A172 (cell line): ENCODE data around the gene TBXA2R. TPM values are rescaled to one million over a fixed set of nuclear protein-coding genes. Genes with fewer than 3 reads are reported as not detected.
"Not testable (repeated sequence)": the region's sequence is repeated elsewhere in the genome, so short reads cannot be mapped to it uniquely, and the experiment has no call there.

Source experiments
- DNase-seq: peaks from one replicate; pipeline ENCODE4 v3.0.0-alpha.2; 2015; ENCODE audit warnings: low spot score
- total RNA-seq: library from RNA; depleted of rRNA; stranded (reverse); fragments of >200 nt; shearing (Covaris generic); gene quantifications from 2 replicates; pipeline ENCODE4 v1.2.3, GENCODE V29; 2014

TBXA2R gene
- total RNA-seq, 1 experiment from 2014 or later, result 7.4 TPM

DNA sequence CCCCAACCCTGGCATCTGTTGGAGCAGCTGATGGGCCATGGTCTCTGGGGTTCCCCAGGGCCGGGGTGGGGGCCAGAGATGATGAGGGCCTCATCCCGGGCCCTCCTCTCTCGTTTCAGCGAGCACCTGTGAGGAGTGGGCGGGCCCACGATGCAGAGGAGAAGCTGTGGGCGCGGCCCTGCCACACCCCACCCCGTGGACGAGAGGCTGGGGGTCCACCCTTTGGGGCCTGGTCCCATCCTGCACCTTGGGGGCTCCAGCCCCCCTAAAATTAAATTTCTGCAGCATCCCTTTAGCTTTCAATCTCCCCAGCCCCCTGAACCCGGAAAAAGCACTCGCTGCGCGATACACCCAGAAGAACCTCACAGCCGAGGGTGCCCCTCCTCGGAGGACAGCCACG is 28.3 kb downstream of the TBXA2R start:
- DNase-seq, result no peak

DNA sequence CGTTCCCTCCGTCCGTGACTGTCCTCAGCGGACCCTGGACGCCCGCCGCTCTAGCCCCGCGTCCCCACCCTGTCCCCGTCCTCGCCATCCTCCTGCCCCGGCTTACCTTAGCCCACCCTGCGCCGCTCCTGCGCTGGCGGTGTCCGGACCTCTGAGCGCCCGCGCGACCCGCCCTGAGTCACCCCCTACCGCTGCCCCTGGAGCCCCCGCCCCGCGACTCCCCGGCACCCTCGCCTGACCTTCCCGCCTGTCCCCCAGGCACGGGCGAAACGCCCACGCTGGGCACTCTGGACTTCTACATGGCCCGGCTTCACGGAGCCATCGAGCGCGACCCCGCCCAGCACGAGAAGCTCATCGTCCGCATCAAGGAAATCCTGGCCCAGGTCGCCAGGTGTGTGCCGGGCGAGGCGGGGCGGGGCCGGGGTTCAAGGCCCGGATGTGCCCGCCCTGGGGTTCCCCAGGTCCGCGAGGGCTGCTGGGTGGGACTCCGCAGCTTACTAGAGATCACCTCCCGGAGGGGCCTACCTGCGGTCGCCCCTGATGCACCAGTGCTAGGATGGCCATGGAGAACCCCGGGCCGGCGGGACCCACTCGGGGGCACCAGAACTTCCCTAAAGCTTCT is 28.8 kb downstream of the TBXA2R start:
- no peak for DNase-seq

DNA sequence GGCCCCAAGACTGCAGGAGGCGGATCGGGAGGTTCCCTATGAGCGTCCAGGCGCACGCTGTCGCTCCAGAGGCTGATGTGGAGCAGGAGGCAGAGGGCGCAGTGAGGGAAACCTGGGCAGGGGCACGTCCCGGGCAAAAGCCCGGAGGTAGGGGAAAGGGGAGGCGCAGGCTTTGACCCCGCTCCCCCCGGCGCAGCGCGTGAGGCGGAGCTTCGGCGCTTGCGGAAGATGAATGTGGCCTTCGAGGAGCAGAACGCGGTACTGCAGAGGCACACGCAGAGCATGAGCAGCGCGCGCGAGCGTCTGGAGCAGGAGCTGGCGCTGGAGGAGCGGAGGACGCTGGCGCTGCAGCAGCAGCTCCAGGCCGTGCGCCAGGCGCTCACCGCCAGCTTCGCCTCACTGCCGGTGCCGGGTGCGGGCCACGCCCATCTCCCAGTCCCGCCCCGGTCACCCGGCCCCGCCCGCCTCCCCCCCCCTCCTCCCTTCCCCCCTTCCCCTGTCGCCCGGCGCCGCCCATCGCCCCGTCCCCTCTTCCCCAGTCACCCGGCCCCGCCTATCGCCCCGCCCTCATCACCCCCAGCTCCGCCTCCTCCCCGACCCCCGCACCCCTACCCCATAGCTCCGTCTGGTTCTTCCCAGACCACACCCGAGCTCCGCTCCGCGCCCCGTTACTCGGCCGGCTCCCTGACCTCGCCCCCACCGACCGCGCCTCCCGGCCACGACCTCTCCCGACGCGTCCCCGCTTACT is 29.8 kb downstream of the TBXA2R start:
- no peak for DNase-seq

DNA sequence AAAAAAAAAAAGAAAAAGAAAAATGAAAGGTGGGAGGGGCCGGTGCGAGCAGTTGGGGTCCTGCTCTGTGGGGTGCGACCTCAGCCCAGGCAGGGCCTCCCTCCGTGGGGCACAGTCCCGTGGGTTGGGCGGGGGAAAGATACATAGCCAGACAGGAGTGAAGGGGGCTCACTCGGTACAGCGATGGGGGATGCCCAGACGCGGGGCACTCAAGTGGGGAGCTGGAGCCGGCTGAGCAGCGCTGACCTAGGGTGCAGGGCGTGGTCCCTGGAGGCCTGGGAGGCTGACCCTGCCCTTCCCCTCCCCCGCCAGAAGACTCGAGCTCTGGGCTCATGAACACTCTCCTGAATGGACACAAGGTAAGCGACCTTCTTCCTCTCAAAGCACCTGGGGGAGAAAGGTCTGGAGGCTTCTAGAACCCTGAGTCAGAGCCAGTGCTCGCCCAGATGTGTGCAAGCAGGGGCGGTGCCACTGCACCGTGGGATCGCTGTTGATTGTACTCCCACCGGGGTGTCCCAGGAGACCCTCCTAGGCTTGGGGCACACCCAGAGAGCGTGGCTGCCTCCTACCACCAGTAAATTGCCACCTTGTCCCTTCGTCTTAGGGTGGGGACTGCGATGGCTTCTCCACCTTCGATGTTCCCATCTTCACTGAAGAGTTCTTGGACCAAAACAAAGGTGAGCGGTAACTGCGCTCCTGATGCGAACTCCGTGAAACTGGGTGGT is 30.6 kb downstream of the TBXA2R start:
- DNase-seq, result no peak

DNA sequence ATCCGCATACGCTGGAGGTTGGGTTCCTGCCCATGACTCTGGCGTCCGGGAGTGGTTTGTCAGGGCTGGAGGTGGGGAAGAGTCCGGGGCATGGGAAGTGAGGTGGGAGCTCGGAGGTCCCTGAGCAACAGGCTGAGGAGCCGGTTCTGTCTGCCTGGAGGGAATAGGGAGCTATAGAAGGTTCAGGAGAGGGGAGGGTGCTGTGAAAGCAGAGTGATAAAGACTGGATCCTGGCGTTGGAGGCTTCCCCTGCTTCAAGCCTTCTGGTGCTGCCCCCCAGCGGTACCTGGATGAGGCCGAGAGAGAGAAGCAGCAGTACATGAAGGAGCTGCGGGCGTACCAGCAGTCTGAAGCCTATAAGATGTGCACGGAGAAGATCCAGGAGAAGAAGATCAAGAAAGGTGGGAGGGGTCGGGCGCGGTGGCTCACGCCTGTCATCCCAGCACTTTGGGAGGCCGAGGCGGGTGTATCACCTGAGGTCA is 31.4 kb downstream of the TBXA2R start:
- no peak for DNase-seq

DNA sequence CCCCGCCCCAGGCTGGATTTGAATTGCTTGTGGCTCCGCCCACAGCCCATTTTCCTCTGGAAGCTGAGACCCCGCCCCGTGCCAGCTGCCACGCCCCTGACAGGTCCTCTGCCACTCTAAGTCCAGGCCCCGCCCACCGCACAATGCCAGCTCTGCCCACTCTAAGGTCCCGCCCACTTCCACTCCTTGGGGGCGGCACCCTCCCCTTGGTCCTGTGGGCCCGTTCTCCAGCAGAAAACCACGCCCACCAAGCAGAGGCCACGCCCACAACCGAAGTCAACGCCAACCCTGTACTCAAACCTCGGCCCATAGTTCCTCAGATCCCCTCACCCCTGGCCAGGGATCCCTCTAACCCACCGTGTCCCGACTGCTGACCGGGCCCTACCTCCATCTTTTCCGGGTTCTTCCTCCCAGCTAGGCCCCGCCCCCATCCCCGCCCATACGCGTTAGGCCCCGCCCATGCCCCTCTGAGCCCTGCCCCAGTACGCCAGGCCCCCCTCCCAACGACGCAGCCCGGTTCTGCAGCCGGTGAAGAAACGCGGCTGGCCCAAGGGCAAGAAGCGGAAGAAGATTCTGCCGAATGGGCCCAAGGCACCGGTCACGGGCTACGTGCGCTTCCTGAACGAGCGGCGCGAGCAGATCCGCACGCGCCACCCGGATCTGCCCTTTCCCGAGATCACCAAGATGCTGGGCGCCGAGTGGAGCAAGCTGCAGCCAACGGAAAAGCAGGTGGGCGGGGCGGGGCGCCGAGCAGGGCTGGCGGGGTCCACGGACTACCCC is 32.6 kb downstream of the TBXA2R start:
- DNase-seq, result peak; percentile 96

DNA sequence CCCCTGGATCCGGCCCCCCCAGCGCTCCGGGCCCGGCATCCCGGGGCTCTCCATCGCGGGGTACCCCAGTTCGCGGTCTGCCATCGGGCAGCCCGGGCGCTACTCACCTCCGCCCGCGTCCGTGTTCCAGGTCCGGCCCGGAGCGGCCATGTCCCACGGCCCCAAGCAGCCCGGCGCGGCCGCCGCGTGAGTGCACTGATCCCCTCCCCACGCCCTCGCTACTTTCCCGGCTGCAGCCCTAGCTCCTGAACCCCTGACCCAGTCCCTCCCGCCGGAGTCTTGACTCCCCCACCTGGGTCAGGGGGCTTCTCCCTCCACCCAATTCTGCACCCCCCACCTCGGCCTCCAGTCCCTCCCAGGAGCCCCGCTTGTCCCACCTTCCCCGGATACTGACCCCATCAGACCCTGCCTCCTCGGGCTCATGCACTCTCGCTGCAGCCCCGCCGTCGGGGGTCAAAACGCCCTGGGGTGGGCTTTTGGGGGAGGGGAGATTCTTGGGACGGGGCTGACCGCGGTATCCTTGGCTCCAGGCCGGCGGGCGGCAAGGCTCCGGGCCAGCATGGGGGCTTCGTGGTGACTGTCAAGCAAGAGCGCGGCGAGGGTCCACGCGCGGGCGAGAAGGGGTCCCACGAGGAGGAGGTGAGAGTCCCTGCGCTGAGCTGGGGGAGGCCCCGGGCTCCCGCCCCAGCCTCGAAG is 33.4 kb downstream of the TBXA2R start:
- no peak for DNase-seq

DNA sequence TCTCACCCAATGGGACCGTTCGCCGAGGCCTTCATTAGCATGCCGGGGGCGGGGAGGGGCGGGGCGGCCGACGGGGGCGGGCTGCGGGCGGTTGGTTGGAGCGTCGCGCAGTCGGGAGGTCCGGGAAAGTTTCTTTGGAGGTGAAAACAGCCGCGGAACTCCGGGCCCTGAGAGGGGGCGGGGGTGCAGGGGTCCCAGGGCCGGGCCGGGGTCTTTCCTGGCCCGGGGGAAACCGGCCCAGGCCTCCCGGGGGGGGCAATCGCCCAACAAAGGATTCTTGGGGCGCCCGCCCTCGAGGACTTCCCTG is 33.9 kb downstream of the TBXA2R start, which contains the start of gene HMG20B:
TSS of gene HMG20B (plus strand) at position 90 of the 307 bp plus-strand sequence. CDS start 366 bp downstream, outside the sequence.
- no peak for DNase-seq

DNA sequence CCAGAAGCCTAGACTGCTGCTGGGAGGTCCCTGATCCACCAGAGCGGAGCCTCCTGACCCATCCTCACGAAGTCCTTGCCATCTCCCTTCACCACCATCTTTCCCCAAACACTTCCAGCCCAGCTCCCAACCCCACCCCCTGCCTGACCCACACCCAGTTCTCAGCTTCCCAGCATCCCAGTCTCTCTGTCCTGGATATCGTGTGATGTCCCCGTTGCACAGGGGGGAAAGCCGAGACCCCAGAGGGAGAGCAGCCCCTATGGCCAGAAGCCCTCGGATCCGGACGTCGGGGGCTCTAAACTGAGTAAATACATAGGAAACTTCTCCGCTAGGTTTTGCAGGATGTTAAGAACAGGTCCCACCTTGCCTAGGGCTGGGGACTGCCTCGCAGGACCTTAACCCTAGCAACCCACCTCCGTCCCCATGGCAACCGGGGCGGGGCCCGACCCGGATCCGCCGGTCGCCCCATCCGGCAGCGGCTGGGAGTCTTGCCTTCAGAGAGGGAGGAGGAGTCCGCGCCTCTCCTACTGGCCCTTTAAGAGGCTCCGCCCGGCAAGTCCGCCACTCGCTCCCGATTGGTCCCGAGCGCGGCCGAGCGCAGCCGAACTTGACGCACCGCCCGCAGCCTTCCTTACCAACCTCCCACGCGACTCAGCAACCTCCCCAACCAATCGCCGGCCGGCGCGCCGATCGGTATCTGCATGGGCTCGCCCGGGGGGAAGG is 34.4 kb downstream of the TBXA2R start:
- peak; percentile 99 for DNase-seq

DNA sequence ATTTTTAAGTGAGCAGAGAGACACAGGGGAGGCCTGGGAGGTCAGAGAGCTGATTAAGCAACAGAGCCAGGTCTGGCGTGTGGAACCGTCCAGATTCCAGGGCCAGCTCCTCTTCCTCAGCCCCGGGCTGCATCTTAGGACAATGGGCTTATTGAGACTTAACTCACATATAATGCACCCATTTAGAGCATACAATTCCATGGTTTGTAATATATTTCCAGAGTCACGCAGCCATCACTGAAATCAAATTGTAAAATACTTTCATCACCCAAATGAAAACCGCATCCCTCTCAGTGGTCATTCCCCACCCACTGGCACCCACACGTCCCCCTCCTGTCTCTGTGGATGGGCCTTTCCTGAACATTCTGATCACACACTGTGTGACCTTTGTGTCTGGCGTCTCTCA is 36.1 kb downstream of the TBXA2R start:
- DNase-seq, result no peak

DNA sequence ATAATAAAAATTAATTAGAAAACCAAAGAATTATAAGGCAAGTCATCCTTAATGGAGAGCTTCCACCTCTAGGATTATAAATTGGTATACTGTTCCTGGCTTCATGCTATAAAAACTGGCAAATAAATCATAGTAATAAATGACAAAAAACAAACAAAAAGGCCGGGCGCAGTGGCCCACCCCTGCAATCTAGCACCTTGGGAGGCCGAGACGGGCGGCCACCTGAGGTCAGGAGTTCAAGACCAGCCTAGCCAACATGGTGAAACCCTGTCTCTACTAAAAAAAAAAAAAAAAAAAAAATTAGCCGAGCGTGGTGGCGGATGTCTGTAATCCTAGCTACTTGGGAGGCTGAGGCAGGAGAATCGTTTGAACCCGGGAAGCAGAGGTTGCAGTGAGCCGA is 36.6 kb downstream of the TBXA2R start:
- not testable (repeated sequence) for DNase-seq

DNA sequence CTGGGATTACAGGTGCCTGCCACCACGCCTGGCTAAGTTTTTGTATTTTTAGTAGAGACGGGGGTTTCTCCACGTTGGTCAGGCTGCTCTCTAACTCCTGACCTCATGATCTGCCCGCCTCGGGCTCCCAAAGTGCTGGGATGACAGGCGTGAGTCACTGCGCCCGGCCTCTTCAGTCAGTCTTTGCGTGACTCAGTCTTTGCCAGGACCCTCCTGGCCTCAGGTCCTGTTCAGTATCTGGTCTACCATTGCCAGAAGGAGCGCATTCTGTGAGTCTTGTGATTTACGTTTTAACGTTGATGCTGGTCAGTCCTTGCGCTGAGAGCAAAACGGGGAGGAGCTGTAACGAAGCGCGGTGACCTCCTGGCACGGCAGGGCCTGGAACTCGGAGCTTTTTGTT is 41.5 kb downstream of the TBXA2R start:
- peak; percentile 96 for DNase-seq

DNA sequence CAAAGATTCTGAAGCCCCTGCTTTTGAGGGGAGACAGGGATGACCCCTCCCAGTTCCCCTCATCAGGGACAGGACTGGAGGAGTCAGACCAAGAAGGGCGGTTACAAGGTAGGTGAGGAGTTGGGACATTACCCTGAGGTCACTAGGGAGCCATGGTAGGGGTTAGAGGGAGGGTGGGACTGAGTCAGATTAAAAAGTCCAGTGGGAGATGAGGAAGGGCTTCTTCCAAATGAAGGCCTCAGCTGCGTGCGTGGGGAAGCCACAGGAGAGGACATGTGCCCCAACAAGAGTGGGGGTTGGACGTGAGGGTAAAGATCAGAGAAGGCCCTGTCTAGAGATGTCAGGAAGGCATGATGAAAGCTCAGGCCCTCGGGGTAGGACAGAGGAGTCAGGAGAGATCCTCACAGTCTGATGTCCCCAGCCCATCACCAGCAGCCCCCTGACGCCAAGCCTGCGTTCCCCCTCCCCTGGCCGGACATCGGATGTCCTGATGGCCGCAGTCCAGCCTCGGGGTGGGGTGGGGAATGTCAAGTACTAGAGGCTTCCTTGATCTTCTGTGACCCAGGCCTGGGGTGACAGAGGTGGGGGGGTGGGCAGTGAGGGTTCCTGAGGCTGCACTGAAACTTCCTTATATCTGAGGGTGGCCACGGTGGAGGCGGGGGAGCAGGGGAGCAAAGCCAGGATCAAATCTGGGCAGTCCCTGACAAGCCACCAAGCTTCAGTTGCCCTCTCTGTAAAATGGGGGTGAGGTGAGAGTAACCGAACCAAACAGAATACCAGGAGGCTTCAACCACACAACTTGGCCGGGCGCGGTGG is 42.8 kb downstream of the TBXA2R start:
- no peak for DNase-seq

DNA sequence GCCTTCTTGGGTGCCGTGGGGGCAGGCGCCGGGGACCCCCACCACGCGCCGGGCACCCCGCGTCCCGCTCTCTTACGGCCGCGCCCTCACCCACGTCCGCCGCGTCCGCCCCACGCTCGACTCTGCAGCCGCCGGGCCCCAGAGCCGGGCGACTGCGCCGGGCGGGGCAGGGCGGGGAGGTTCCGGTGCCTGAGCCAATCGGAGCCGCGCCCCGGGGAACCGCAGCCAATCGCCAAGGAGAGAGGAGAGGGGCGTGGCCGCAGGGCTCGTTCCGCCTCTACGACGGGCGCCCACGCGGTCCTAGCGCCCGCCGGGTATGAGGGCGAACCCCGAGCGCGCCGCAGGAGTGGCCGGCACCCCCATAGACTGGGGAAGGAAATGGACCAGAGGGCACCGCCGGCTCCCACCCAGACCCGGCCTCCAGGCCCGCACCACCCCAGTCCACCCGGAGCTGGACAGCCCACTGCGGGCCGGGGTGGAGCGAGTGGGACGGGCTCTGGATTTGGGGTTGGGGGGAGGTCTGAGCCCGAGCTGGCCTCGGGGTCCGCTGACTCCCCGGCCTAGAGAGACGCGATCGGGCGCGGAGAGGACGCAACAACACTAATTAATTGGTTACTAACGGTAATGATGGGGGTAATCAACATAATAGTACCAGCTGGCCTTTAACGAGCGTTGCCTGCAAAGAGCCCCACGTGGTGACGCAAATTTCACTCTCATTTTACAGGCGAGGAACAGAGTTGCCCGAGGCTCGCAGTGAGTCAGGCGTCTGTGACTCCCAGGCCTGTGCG is 49.0 kb downstream of the TBXA2R start, which contains the start of gene MFSD12:
TSS of gene MFSD12 (minus strand) at position 126 of the 788 bp plus-strand sequence. CDS start 183 bp downstream, outside the sequence.
- peak; percentile 87 for DNase-seq

DNA sequence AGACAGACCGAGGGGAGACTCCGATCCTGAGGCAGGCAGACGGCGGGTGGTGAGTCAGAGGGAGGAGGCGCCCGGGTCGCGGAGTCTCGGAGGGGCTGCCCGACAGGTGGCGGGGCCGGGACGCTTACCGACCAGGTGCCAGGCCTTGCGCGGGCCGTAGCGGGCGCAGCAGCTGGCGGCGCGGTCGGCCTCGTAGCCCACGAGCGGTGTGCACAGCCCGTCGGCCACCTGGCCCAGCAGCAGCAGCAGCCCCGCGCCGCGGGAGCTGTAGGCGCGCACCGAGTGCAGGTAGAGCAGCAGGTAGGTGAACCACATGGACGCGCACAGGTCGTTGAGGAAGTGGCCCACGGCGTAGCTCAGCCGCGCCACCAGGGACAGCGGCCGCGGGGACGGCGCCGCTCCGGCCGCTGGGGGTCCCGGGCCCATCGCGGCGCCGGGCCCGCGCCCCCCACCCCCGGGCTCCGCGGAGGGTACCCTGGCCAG is 49.7 kb downstream of the TBXA2R start:
- DNase-seq, result no peak

DNA sequence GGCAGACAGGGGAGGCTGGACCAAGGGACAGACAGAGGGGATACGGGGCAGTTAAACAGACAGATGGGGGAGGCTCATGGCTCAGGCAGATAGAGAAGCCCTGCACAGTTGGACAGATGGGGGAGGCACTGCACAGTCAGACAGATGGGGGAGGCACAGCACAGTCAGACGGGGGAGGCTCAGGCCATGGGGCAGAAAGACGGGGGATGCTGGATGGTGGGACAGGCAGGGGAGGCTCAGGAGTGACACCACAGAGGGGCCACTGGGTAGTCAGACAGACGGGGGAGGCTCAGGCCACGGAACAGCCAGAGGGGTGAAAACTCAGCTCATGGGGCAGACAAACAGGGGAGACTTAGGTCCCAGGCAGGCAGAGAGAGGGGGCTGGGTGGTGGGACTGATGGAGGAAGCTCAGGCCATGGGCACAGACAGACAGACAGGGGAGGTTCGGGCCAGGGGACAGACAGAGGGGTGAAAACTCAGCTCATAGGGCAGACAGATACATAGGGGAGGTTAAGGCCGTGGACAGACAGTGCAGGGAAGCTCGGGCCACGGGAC is 50.2 kb downstream of the TBXA2R start:
- DNase-seq, result no peak

DNA sequence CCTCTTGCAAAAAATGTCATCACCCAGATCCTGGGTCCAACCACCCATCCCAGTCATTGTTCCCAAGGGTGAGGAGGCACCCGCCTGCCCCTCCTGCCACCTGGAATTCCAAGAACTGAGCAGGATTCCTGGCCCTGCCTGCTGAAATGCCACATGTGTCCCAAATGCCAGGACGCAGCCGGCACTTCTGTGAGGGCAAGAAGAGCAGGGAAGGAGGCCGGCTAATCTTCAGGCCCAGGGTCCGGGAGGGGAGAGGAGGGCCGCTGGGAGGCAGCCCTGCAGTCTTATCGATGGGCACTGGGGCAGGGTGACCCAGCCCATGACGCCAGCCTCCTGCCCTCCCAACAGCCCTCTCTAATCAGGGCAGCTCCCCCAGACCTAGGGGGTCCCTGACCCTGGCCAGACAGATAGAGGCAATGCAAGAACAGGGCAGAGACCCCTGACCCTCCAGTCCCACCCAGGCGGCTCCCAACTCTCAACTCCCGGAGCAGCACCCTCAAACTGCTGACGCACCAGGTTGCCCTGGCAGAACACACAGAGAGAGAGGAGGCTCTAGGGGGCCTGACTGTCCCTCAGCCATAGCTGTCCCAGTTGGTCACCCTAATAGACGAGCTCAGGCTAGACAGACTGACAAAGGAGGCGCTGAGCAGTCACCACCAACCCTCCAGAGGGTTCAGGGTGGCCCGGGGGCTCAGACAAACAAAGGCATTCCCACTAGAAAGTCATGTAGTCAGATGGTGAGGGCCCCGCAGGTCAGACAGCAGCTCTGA is 50.8 kb downstream of the TBXA2R start:
- DNase-seq, result no peak
